GM12878 (cell line): Measurements from ENCODE around the gene FIBCD1. TPM values are rescaled to one million over a fixed set of nuclear protein-coding genes. Genes with fewer than 3 reads are reported as not detected.

Source experiments
- ATAC-seq: fragments of 200-7000 bp; cut with Tn5 transposase; 3 replicates; pipeline ENCODE4 v1.9.1; 2020; ENCODE audit warnings: mild to moderate bottlenecking, moderate library complexity
- BruUV-seq: library from RNA; stranded (reverse); fragments of 400-500 nt; replicated peaks from 2 replicates; lab custom pipeline; 2021; lab: Mats Ljungman, UMichigan
- CTCF ChIA-PET: fragments of 300-600 bp; sonication (Branson Sonifier 250); formaldehyde crosslinking; extraction: SDS; loops from one replicate; lab custom pipeline; 2021; ENCODE audit warnings: inconsistent platforms; lab: Yijun Ruan, JAX
- POLR2A ChIA-PET: fragments of 350-600 bp; formaldehyde crosslinking; extraction: SDS; loops from one replicate; lab custom pipeline; 2021; ENCODE audit warnings: inconsistent platforms; lab: Charles Lee
- RAD21 ChIA-PET: fragments of 300-600 bp; sonication (Branson Sonifier 250); formaldehyde crosslinking; loops from one replicate; lab custom pipeline; 2023; ENCODE audit warnings: antibody characterized with exemption; ENCODE audit not compliant: unreplicated experiment; lab: Charles Lee
- SMC1A ChIA-PET: fragments of 300-600 bp; sonication (Branson Sonifier 250); formaldehyde crosslinking; loops from one replicate; lab custom pipeline; 2023; ENCODE audit not compliant: unreplicated experiment, uncharacterized antibody; lab: Charles Lee
- DNase-seq: peaks from one replicate; pipeline ENCODE4 v3.0.0-alpha.2; 2011; ENCODE audit warnings: low read depth, low spot score
- FAIRE-seq: peaks from 3 replicates; lab custom pipeline; 2011; peaks lifted over from hg19 to GRCh38; lab: Jason Lieb, UNC
- H2AFZ ChIP-seq: 2 replicates; pipeline ENCODE4 v1.6.0; 2011; ENCODE audit warnings: low read depth, low read length, control low read depth; ENCODE audit not compliant: control insufficient read depth
- H3K27ac ChIP-seq: 2 replicates; pipeline ENCODE4 v1.5.1; 2011; ENCODE audit warnings: control low read depth; ENCODE audit not compliant: control insufficient read depth, insufficient read depth
- H3K27me3 ChIP-seq, 2 experiments: replicated peaks in 1 of 2; 2 replicates each; pipeline versions ENCODE4 v1.6.0 to v1.6.1; 2011; ENCODE audit warnings: low read length in 1 of 2; ENCODE audit not compliant: control insufficient read depth in 2 of 2, insufficient read depth in 2 of 2
- H3K36me3 ChIP-seq, 2 experiments: 2 replicates each; pipeline ENCODE4 v1.5.1; 2011; ENCODE audit warnings: low read length in 1 of 2; ENCODE audit not compliant: control insufficient read depth in 2 of 2, insufficient read depth in 2 of 2
- H3K4me1 ChIP-seq: 2 replicates; pipeline ENCODE4 v1.6.1; 2011; ENCODE audit warnings: mild to moderate bottlenecking, low read length, moderate library complexity, mixed read lengths; ENCODE audit not compliant: control insufficient read depth, insufficient read depth
- H3K4me2 ChIP-seq: 2 replicates; pipeline ENCODE4 v1.6.0; 2011; ENCODE audit warnings: control low read depth; ENCODE audit not compliant: control insufficient read depth, insufficient read depth
- H3K4me3 ChIP-seq: fragments of 200-600 bp; sonication (generic); 2 replicates; pipeline ENCODE4 v1.5.1; 2016
- H3K79me2 ChIP-seq: 2 replicates; pipeline ENCODE4 v1.6.0; 2011; ENCODE audit warnings: low read length; ENCODE audit not compliant: control insufficient read depth, insufficient read depth
- H3K9ac ChIP-seq: 2 replicates; pipeline ENCODE4 v1.8.0; 2011; ENCODE audit warnings: low read length, control low read depth, mixed read lengths; ENCODE audit not compliant: control insufficient read depth, insufficient read depth
- H3K9me3 ChIP-seq: replicated peaks from 3 replicates; pipeline ENCODE4 v1.5.1; 2011; ENCODE audit warnings: mild to moderate bottlenecking, low read length; ENCODE audit not compliant: control insufficient read depth, insufficient read depth
- H4K20me1 ChIP-seq: 2 replicates; pipeline ENCODE4 v1.6.0; 2011; ENCODE audit not compliant: control insufficient read depth, insufficient read depth
- ATF7 ChIP-seq: fragments of 450-650 bp; IDR thresholded peaks from 2 replicates; pipeline ENCODE4 v1.6.1; 2016; ENCODE audit warnings: low read depth, mild to moderate bottlenecking
- GATAD2B ChIP-seq: fragments of 450-650 bp; conservative IDR thresholded peaks from 2 replicates; pipeline ENCODE4 v1.6.1; 2017; ENCODE audit warnings: low read depth, mild to moderate bottlenecking, moderate library complexity
- HDAC2 ChIP-seq: fragments of 200-600 bp; sonication (generic); IDR thresholded peaks from 2 replicates; pipeline ENCODE4 v1.6.1; 2017
- KDM1A ChIP-seq: fragments of 200-600 bp; sonication (generic); IDR thresholded peaks from 2 replicates; pipeline ENCODE4 v1.6.1; 2016; ENCODE audit warnings: borderline replicate concordance
- NFXL1 ChIP-seq: fragments of 450-650 bp; IDR thresholded peaks from 2 replicates; pipeline ENCODE4 v1.6.1; 2017; ENCODE audit warnings: antibody characterized with exemption, mild to moderate bottlenecking, borderline replicate concordance
- POLR2AphosphoS2 ChIP-seq: IDR thresholded peaks from 2 replicates; pipeline ENCODE4 v1.6.1; 2011; ENCODE audit warnings: low read depth, mild to moderate bottlenecking, low read length, improper control_type of control experiment, moderate library complexity
- REST ChIP-seq: IDR thresholded peaks from 2 replicates; pipeline ENCODE4 v1.6.1; 2012; ENCODE audit warnings: mild to moderate bottlenecking, low read depth, low read length
- SMARCA5 ChIP-seq: fragments of 450-650 bp; IDR thresholded peaks from 2 replicates; pipeline ENCODE4 v1.6.1; 2017; ENCODE audit warnings: mild to moderate bottlenecking
- ZBTB11 ChIP-seq: fragments of 450-650 bp; formaldehyde crosslinking; IDR thresholded peaks from 2 replicates; pipeline ENCODE4 v1.5.0; 2022; ENCODE audit warnings: mild to moderate bottlenecking, missing genetic modification characterization
- ZNF592 ChIP-seq: fragments of 450-650 bp; IDR thresholded peaks from 2 replicates; pipeline ENCODE4 v1.6.1; 2017; ENCODE audit warnings: mild to moderate bottlenecking, moderate library complexity
- WGBS: methylation state at CpG from one replicate; pipeline ENCODE4 v1.1.6; 2016; ENCODE audit warnings: low lambda C conversion rate; ENCODE audit not compliant: insufficient replicate concordance, insufficient coverage; ENCODE audit errors: missing lambda C conversion rate; 5-methylcytosine and 5-hydroxymethylcytosine counted together
- in situ Hi-C: fragments of 300-500 bp; cut with MboI; formaldehyde crosslinking; loops from 9 replicates; pipeline ENCODE4 v1.14.3; 2018; ENCODE audit warnings: mixed read lengths
- intact Hi-C: fragments of 100-400 bp; cut with micrococcal nuclease; formaldehyde crosslinking; loops from one replicate; pipeline ENCODE4 v1.14.2; 2022; ENCODE audit not compliant: unreplicated experiment
- polyA plus RNA-seq, 11 experiments: library from polyadenylated mRNA; depleted of rRNA in 4 of 11; unstranded in 6 of 11; stranded (reverse) in 5 of 11; fragments of >200 nt; fragmentation: Nextera tagmentation in 4 of 11; fragmentation: Illumina TruSeq in 1 of 11; extraction: Ambion mirVana in 4 of 11; extraction: Trizol in 1 of 11; gene quantifications; 1 replicate in 1 of 11; 2 replicates in 10 of 11; pipeline versions ENCODE4 v1.2.1 to v1.2.3, GENCODE V29; 2011 to 2016; ENCODE audit warnings: inconsistent platforms in 2 of 11, missing spikeins in 2 of 11, low read depth in 1 of 11
- total RNA-seq, 4 experiments: library from RNA; depleted of rRNA in 3 of 4; stranded (reverse); fragments of >200 nt in 3 of 4; fragmentation: Illumina TruSeq in 1 of 4; extraction: Trizol in 1 of 4; gene quantifications; 2 replicates each; pipeline versions ENCODE4 v1.2.1 to v1.2.3, GENCODE V29; 2013 to 2021
- TF ChIP-seq, protein P1 (sequence below): IDR thresholded peaks from 2 replicates; pipeline ENCODE4 v1.6.1; 2011; ENCODE audit warnings: low read depth, low read length, improper control_type of control experiment, borderline replicate concordance

The FIBCD1 gene
- total and polyA plus RNA-seq, 10 of the 15 experiments (the other 5 are each of a cell fraction or from before 2014, with no cell fraction given) = 0.04 to 0.95 (median 0.25) TPM; not detected in 6

GRCh38 chr9:130963916-130964315, 24.9 kb upstream of the FIBCD1 start (continued):
- TF ChIP-seq KDM1A (no peak), ZBTB11 (CRISPR knock-in tag) (no peak), HDAC2 (no peak)

DNA sequence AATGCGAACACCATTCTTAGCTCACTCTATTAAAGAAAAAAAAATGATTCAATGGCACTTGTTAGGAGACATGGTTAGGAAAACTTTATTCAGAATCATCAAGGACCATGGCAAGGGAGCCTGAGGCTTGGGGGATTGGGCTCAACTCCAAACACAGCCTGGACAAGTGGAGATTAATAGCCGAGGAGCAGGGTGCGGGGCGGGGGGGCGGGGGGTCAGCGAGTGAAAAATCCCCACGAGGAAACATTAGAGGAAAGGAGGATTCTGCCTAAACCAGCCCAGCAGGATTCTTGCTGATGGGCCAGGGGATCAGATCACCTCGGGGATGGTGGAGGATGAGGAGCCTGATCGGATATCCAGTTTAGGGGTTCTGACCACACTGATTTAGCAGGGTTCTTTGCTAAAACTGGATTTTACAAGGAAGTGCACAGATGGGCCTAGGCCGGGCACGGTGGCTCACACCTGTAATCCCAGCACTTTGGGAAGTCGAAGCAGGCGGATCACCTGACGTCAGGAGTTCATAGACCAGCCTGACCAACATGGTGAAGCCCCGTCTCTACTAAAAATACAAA, 24.4 kb upstream of the FIBCD1 start:
- H3K9ac ChIP-seq = no peak overlapping the region
- WGBS = 66% methylated on average over 13 of the region's 15 CpGs
- no peaks in the 10 kb centered on the region for H3K79me2 ChIP-seq
- no peaks in the 10 kb centered on the region for H3K27me3 ChIP-seq
- BruUV-seq = no TSS peak
- no peaks in the 10 kb centered on the region for H3K36me3 ChIP-seq
- H3K4me3 ChIP-seq = no peak overlapping the region
- H3K27ac ChIP-seq = no peak overlapping the region
- peaks cover 2% of the 10 kb centered on the region; the same call in 2 of the 3 replicates for H3K9me3 ChIP-seq
- ChIA-PET POLR2A (no interaction called here), SMC1A (no interaction called here), RAD21 (no interaction called here), CTCF (no interaction called here)
- no peaks in the 10 kb centered on the region for H4K20me1 ChIP-seq
- no peak for DNase-seq
- H3K4me1 ChIP-seq = no peaks in the 10 kb centered on the region
- intact Hi-C loops (no loop called here), in situ Hi-C loops (no loop called here)
- no peak for FAIRE-seq
- no peak for ATAC-seq
- no peak overlapping the region for H3K4me2 ChIP-seq
- H2AFZ ChIP-seq = no peak overlapping the region
- TF ChIP-seq NFXL1 (no peak), GATAD2B (no peak), POLR2AphosphoS2 (no peak), SMARCA5 (no peak), ZNF592 (no peak), ATF7 (no peak), REST (no peak)
- TF ChIP-seq, protein P1, sequence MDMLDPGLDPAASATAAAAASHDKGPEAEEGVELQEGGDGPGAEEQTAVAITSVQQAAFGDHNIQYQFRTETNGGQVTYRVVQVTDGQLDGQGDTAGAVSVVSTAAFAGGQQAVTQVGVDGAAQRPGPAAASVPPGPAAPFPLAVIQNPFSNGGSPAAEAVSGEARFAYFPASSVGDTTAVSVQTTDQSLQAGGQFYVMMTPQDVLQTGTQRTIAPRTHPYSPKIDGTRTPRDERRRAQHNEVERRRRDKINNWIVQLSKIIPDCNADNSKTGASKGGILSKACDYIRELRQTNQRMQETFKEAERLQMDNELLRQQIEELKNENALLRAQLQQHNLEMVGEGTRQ = no peak
